Measurements from ENCODE around the gene TM9SF3. TPM values are rescaled to one million over a fixed set of nuclear protein-coding genes. Genes with fewer than 3 reads are reported as not detected.

Gene TM9SF3
- total RNA-seq, 1 experiment from 2014 or later = 79.3 TPM

- H3K4me2 ChIP-seq (ENCODE audit: low read length) = no peak overlapping the region
- no peaks in the 10 kb centered on the region for H3K36me3 ChIP-seq (ENCODE audit: control insufficient read depth in 1 of 2, insufficient read depth in 2 of 2, low read length in 2 of 2)
- no peaks in the 10 kb centered on the region for H3K9me2 ChIP-seq (ENCODE audit: insufficient read depth)
- ATAC-seq (no peak), DNase-seq (ENCODE audit: low read depth, low spot score) (no peak)
- no peak overlapping the region for H3K27ac ChIP-seq (ENCODE audit: low read depth, low read length)
- no peaks in the 10 kb centered on the region for H3K4me1 ChIP-seq (ENCODE audit: control insufficient read depth in 1 of 2, insufficient read depth in 2 of 2, low read length in 2 of 2)
- no peaks in the 10 kb centered on the region for H4K20me1 ChIP-seq (ENCODE audit: insufficient read depth)
- POLR2A ChIA-PET = no interaction called here
- H3K27me3 ChIP-seq (ENCODE audit: insufficient read depth, low read length) = peaks cover 4% of the 10 kb centered on the region; the same call in 1 of the 2 replicates
- intact Hi-C loops (cut with micrococcal nuclease) = no loop called here
- CTCF ChIA-PET = no interaction called here
- no peak overlapping the region for H2AFZ ChIP-seq (ENCODE audit: low read depth, low read length, poor library complexity, severe bottlenecking)
- H3K4me3 ChIP-seq (replicated peaks in 1 of 2; ENCODE audit: low read depth in 1 of 2, low read length in 2 of 2) = no peak overlapping the region
- RAD21 ChIA-PET (ENCODE audit: low non-redundant PET in 1 of 2, low total read pairs in 2 of 2, uncharacterized antibody in 2 of 2, unreplicated experiment in 2 of 2) = no interaction called here
- H3K9me3 ChIP-seq (ENCODE audit: control insufficient read depth in 1 of 2, insufficient read depth in 1 of 2, low read depth in 1 of 2, low read length in 2 of 2) = no peaks in the 10 kb centered on the region
- no peak overlapping the region for H3K9ac ChIP-seq (ENCODE audit: low read length)
- no peak for TF ChIP-seq SP1 (IDR thresholded peaks at IDR 0.05; ENCODE audit: low read depth)
- TF ChIP-seq FOSL1 (IDR thresholded peaks at IDR 0.05; ENCODE audit: low read depth) = no peak
- TF ChIP-seq EZH2 (IDR thresholded peaks at IDR 0.05) = no peak
- no peak for TF ChIP-seq SIN3A (IDR thresholded peaks at IDR 0.05; ENCODE audit: low read depth)
- TF ChIP-seq ZBTB33 (IDR thresholded peaks at IDR 0.05; ENCODE audit: extremely low read depth, insufficient replicate concordance, low read length) = no peak
- TF ChIP-seq ZFX (IDR thresholded peaks at IDR 0.05) = no peak
- no peaks in the 10 kb centered on the region for H3K79me2 ChIP-seq (ENCODE audit: insufficient read depth, low read length)
- BruUV-seq (replicated peaks) = no TSS peak
Observed at GRCh38 chr10:96596422-96597407, 9.9 kb upstream of the TM9SF3 start.

- Histone ChIP-seq H3K79me2 (ENCODE audit: insufficient read depth, low read length) (no peaks in the 10 kb centered on the region), H3K27ac (ENCODE audit: low read depth, low read length) (no peak overlapping the region), H3K4me1 (ENCODE audit: control insufficient read depth in 1 of 2, insufficient read depth in 2 of 2, low read length in 2 of 2) (no peaks in the 10 kb centered on the region), H2AFZ (ENCODE audit: low read depth, low read length, poor library complexity, severe bottlenecking) (no peak overlapping the region), H3K9ac (ENCODE audit: low read length) (no peak overlapping the region), H3K27me3 (ENCODE audit: insufficient read depth, low read length) (peaks cover 4% of the 10 kb centered on the region; the same call in 1 of the 2 replicates), H3K9me3 (ENCODE audit: control insufficient read depth in 1 of 2, insufficient read depth in 1 of 2, low read depth in 1 of 2, low read length in 2 of 2) (no peaks in the 10 kb centered on the region), H4K20me1 (ENCODE audit: insufficient read depth) (no peaks in the 10 kb centered on the region), H3K36me3 (ENCODE audit: control insufficient read depth in 1 of 2, insufficient read depth in 2 of 2, low read length in 2 of 2) (no peaks in the 10 kb centered on the region), H3K4me3 (replicated peaks in 1 of 2; ENCODE audit: low read depth in 1 of 2, low read length in 2 of 2) (no peak overlapping the region), H3K9me2 (ENCODE audit: insufficient read depth) (no peaks in the 10 kb centered on the region), H3K4me2 (ENCODE audit: low read length) (no peak overlapping the region)
- ATAC-seq (no peak), DNase-seq (ENCODE audit: low read depth, low spot score) (no peak)
- intact Hi-C loops (cut with micrococcal nuclease) = no loop called here
- RAD21 ChIA-PET (ENCODE audit: low non-redundant PET in 1 of 2, low total read pairs in 2 of 2, uncharacterized antibody in 2 of 2, unreplicated experiment in 2 of 2) = no interaction called here
- BruUV-seq (replicated peaks) = no TSS peak
- CTCF ChIA-PET = no interaction called here
- POLR2A ChIA-PET = no interaction called here
- TF ChIP-seq EGR1 (IDR thresholded peaks at IDR 0.05; ENCODE audit: low read depth) = no peak
- no peak for TF ChIP-seq CTCF (IDR thresholded peaks at IDR 0.05 in 2 of 3, conservative IDR thresholded peaks at IDR 0.05 in 1 of 3; ENCODE audit: borderline replicate concordance in 1 of 3, insufficient read depth in 1 of 3, low read depth in 2 of 3, low read length in 2 of 3)
- no peak for TF ChIP-seq RAD21 (IDR thresholded peaks at IDR 0.05; ENCODE audit: low read depth)
- TF ChIP-seq EZH2 (IDR thresholded peaks at IDR 0.05) = no peak
- TF ChIP-seq REST (IDR thresholded peaks at IDR 0.05; ENCODE audit: low read depth) = no peak
- no peak for TF ChIP-seq POLR2AphosphoS5 (IDR thresholded peaks at IDR 0.05; ENCODE audit: low read depth, low read length)
- TF ChIP-seq SIN3A (IDR thresholded peaks at IDR 0.05; ENCODE audit: low read depth) = no peak
- TF ChIP-seq JUND (IDR thresholded peaks at IDR 0.05) = no peak
Observed at GRCh38 chr10:96595741-96596140, 8.9 kb upstream of the TM9SF3 start.

Measured in HCT116 (cell line).